GM13976 (cell line): ENCODE measurements around the gene UPK2.

Experiments
- DNase-seq: peaks from one replicate; pipeline ENCODE4 v3.0.0; 2012; ENCODE audit warnings: low spot score
- in situ Hi-C: fragments of 300-500 bp; cut with MboI; formaldehyde crosslinking; loops from one replicate; pipeline ENCODE4 v1.12.0; 2022; ENCODE audit warnings: low sequenced_read_pairs, mixed read lengths, inconsistent platforms; ENCODE audit not compliant: unreplicated experiment
- TF ChIP-seq, protein P1 (sequence below): IDR thresholded peaks from 2 replicates; pipeline ENCODE4 v1.5.1; 2012; ENCODE audit warnings: borderline replicate concordance, mild to moderate bottlenecking; ENCODE audit not compliant: insufficient read depth; ENCODE audit errors: extremely low read depth, missing control alignments, control extremely low read depth

UPK2 gene

DNA sequence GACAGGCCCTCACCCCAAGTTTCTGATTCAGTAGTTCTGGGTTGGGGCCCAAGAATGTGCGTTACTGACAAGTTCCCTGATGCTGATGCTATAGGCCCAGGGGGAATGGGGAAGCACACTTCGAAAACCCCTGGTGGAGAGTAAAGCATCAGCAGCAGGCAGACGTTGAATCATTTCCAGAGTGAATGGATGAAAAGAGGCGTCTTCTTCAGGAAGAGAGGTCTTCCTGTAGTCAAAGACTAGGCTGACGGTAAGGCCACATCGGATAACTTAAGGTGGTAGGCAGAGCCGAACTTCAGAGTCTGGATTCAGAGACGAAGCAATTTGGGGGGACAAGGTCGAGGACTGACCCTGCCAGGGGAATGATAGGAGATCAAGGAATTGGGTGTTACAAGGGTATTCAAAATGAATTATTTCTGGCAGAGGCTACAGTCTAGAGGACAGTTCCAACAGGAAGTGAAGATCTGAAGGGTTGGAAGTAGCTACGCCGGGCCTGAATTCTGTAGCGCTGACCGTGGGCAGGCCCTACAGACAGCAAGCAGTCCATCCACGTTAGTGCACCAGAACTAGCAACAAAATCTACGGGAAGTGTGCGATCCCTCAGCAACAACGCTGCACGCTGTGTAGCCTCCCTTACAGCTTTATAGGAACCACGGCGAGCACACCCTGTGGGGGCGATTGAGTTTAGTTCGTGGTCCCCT is 41.0 kb downstream of the UPK2 start:
- in situ Hi-C loops: no loop called here
- TF ChIP-seq, protein P1, sequence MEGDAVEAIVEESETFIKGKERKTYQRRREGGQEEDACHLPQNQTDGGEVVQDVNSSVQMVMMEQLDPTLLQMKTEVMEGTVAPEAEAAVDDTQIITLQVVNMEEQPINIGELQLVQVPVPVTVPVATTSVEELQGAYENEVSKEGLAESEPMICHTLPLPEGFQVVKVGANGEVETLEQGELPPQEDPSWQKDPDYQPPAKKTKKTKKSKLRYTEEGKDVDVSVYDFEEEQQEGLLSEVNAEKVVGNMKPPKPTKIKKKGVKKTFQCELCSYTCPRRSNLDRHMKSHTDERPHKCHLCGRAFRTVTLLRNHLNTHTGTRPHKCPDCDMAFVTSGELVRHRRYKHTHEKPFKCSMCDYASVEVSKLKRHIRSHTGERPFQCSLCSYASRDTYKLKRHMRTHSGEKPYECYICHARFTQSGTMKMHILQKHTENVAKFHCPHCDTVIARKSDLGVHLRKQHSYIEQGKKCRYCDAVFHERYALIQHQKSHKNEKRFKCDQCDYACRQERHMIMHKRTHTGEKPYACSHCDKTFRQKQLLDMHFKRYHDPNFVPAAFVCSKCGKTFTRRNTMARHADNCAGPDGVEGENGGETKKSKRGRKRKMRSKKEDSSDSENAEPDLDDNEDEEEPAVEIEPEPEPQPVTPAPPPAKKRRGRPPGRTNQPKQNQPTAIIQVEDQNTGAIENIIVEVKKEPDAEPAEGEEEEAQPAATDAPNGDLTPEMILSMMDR: peak; percentile 13
- DNase-seq: peak; percentile 71

DNA sequence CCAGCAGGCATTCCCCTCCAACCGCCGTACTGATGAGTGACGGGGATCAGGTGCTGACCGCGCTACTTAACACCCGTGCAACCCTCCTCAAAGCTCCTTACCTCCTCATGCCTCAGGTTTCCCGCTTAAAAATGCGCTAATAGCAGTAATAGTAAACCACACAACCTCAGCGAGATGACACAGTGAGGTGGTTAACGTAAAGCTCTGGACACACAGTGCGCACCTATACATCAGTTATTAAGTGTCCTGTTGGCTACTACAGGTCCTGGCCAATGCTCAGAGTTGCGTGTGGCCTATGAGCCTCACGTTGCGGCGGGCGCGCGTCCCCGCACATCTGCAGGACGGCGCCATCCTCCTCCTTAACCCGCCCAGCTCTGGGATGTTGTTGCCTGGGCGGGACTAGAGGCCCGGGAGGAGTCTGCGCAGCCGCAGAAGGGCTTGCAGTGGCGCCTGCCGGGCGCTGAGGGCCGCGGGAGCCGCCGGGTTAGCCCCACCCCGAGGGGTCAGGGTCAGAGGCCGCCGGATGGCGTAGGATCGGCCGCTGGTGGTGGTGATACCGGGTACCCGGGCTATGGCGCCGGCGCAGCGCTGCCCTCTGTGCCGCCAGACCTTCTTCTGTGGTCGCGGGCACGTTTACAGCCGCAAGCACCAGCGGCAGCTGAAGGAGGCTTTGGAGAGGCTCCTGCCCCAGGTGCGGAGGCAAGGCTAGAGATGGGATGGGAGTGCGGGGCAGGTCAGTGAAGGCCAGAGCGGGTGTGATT is 41.7 kb downstream of the UPK2 start, which contains the start of gene CENATAC:
TSS of gene CENATAC (plus strand) at position 512 of the 761 bp plus-strand sequence. CDS start at position 572, 60 bp downstream.
- TF ChIP-seq, protein P1: no peak
- DNase-seq: peak; percentile 99
- in situ Hi-C loops: no loop called here

DNA sequence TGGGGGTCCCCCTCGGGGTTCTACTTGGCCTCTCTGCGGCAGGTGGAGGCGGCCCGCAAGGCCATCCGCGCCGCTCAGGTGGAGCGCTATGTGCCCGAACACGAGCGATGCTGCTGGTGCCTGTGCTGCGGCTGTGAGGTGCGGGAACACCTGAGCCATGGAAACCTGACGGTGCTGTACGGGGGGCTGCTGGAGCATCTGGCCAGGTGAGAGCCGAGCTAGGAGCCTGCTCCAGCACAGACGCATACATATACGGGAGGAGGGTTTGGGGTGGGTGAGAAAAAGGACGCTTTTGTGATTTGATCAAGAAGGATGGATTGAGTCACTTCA is 42.3 kb downstream of the UPK2 start:
- in situ Hi-C loops: no loop called here
- no peak for DNase-seq
- TF ChIP-seq, protein P1: no peak

DNA sequence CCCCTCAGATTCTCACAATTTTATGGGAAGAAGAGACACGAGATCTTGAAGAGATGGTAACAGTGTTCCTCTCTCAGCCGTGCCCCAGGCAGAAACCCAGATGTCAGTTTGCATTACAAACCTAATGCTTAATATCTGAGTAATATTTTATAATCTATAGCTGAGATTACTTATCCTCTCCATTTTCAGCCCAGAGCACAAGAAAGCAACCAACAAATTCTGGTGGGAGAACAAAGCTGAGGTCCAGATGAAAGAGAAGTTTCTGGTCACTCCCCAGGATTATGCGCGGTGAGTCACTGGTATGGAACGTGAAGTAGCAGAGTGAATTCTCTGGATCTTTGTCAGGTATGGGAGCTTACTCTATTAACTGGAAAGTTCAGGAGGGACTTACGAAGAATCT is 42.7 kb downstream of the UPK2 start:
- TF ChIP-seq, protein P1: no peak
- DNase-seq: no peak
- in situ Hi-C loops: no loop called here

DNA sequence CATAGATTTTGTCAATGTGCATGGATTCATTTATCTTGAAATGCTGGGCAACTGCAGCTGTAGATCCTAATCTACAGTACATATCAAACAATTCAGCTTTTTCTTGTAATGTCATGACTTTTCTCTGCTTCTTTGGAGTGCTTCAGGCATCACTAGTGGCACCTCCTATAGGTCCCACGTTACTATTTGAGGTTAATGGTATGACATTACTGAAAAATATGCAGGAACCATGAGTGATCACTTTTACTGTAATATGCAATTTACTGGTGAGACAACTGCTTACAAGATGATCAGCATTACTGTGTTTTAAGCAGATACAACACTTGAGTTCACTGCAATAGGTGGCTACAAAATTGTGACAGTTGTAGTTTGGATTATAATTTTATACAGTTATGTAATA is 44.8 kb downstream of the UPK2 start:
- TF ChIP-seq, protein P1: no peak
- no peak for DNase-seq
- in situ Hi-C loops: no loop called here

DNA sequence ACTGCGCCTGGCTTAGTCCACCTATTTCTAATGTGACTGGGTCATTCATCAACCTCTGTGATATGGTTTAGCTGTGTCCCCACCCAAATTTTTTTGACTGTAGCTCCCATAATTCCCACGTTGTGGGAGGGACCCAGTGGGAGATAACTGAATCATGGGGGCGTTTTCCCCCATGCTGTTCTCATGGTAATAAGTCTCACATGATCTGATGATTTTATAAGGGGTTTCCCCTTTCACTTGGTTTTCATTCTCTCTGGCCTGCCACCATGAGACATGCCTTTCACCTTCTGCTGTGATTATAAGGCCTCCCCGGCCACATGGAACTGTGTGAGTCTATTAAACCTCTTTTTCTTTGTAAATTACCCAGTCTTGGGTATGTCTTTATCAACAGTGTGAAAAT is 50.6 kb downstream of the UPK2 start:
- TF ChIP-seq, protein P1: no peak
- in situ Hi-C loops: no loop called here
- DNase-seq: no peak
